Fibroblast of skin of abdomen (primary cell): ENCODE data around the gene TRIM27. TPM values are rescaled to one million over a fixed set of nuclear protein-coding genes. Genes with fewer than 3 reads are reported as not detected.
"Not testable (repeated sequence)": the region's sequence is repeated elsewhere in the genome, so short reads cannot be mapped to it uniquely, and the experiment has no call there.

Experiments
- DNase-seq: peaks from one replicate; pipeline ENCODE4 v3.0.0-alpha.2; 2013
- polyA plus RNA-seq, 2 experiments: library from polyadenylated mRNA; unstranded; fragments of 120-200 nt; gene quantifications; one replicate each; pipeline ENCODE4 v1.2.1, GENCODE V29; 2013; ENCODE audit not compliant: insufficient read length in 2 of 2

The TRIM27 gene
- polyA plus RNA-seq (2013, experiment 1 of 2; ENCODE audit: insufficient read length) = 45.5 TPM
- polyA plus RNA-seq (2013, experiment 2 of 2; ENCODE audit: insufficient read length) = 47.8 TPM

- peak; percentile 83 for DNase-seq
These were observed at the start of gene TRIM27 for GRCh38 chr6:28923318-28924102. Gene TRIM27 (minus strand): TSS chr6:28923985. CDS start chr6:28923632, 353 bp downstream.

- DNase-seq = not testable (repeated sequence)
These were observed 46.3 kb upstream of the TRIM27 start for GRCh38 chr6:28970056-28970455.

GRCh38 chr6:28969129-28969528 is 45.3 kb upstream of the TRIM27 start:
- DNase-seq = no peak

- DNase-seq = no peak
These were observed 44.7 kb upstream of the TRIM27 start for GRCh38 chr6:28968476-28968875.

- DNase-seq = no peak
These were observed 41.9 kb upstream of the TRIM27 start for GRCh38 chr6:28965706-28966105.

- no peak for DNase-seq
These were observed 37.2 kb upstream of the TRIM27 start for GRCh38 chr6:28960846-28961500.

- DNase-seq = not testable (repeated sequence)
These were observed 34.9 kb upstream of the TRIM27 start for GRCh38 chr6:28958561-28959243.

- not testable (repeated sequence) for DNase-seq
These were observed 34.1 kb upstream of the TRIM27 start for GRCh38 chr6:28957795-28958314.

GRCh38 chr6:28956331-28956730 is 32.5 kb upstream of the TRIM27 start:
- DNase-seq = no peak

- DNase-seq = no peak
These were observed 29.9 kb upstream of the TRIM27 start for GRCh38 chr6:28953585-28954258.

GRCh38 chr6:28953039-28953584 is 29.3 kb upstream of the TRIM27 start:
- DNase-seq = peak; percentile 71

GRCh38 chr6:28949656-28950195 is 25.9 kb upstream of the TRIM27 start:
- not testable (repeated sequence) for DNase-seq

- no peak for DNase-seq
These were observed 25.1 kb upstream of the TRIM27 start for GRCh38 chr6:28948782-28949486.

GRCh38 chr6:28947831-28948270 is 24.1 kb upstream of the TRIM27 start:
- no peak for DNase-seq

- no peak for DNase-seq
These were observed 23.4 kb upstream of the TRIM27 start for GRCh38 chr6:28947067-28947765.

GRCh38 chr6:28945349-28945748 is 21.6 kb upstream of the TRIM27 start:
- no peak for DNase-seq

GRCh38 chr6:28944412-28944865 is 20.7 kb upstream of the TRIM27 start:
- DNase-seq = peak; percentile 82

- DNase-seq = peak; percentile 76
These were observed 20.0 kb upstream of the TRIM27 start for GRCh38 chr6:28943557-28944411.

- no peak for DNase-seq
These were observed 19.4 kb upstream of the TRIM27 start for GRCh38 chr6:28943223-28943556.
